GM18868 (cell line): ENCODE results near the gene FBRS.
"Not testable (repeated sequence)": the region's sequence is repeated elsewhere in the genome, so short reads cannot be mapped to it uniquely, and the experiment has no call there.

ENCODE experiments used
- ATAC-seq: cut with Tn5 transposase; IDR thresholded peaks from one replicate; pipeline ENCODE4 v1.9.1; 2021; ENCODE audit warnings: mild to moderate bottlenecking, moderate library complexity; ENCODE audit not compliant: unreplicated experiment

The FBRS gene

GRCh38 chr16:30663038-30663437, 4.8 kb downstream of the FBRS start:
- no peak for ATAC-seq

GRCh38 chr16:30663820-30664219, 5.6 kb downstream of the FBRS start:
- no peak for ATAC-seq

GRCh38 chr16:30664616-30665109, 6.4 kb downstream of the FBRS start:
- ATAC-seq: no peak

- no peak for ATAC-seq
Observed at GRCh38 chr16:30665155-30665829, 7.1 kb downstream of the FBRS start.

- ATAC-seq: no peak
Observed at GRCh38 chr16:30665830-30666190, 7.6 kb downstream of the FBRS start.

- no peak for ATAC-seq
Observed at GRCh38 chr16:30666681-30667080, 8.4 kb downstream of the FBRS start.

GRCh38 chr16:30667361-30667905, 9.2 kb downstream of the FBRS start:
- no peak for ATAC-seq

- no peak for ATAC-seq
Observed at GRCh38 chr16:30668393-30668792, 10.2 kb downstream of the FBRS start.

GRCh38 chr16:30669026-30669902, 11.0 kb downstream of the FBRS start:
- no peak for ATAC-seq

GRCh38 chr16:30669903-30670824, 11.9 kb downstream of the FBRS start:
- no peak for ATAC-seq

GRCh38 chr16:30675143-30675542, 16.9 kb downstream of the FBRS start:
- no peak for ATAC-seq

- ATAC-seq: no peak
Observed at GRCh38 chr16:30677931-30678585, 19.8 kb downstream of the FBRS start.

- ATAC-seq: no peak
Observed at GRCh38 chr16:30678586-30678970, 20.3 kb downstream of the FBRS start.

- no peak for ATAC-seq
Observed at GRCh38 chr16:30680326-30680725, 22.1 kb downstream of the FBRS start.

- ATAC-seq: no peak
Observed at GRCh38 chr16:30688701-30689100, 30.5 kb downstream of the FBRS start.

GRCh38 chr16:30691907-30692306, 33.7 kb downstream of the FBRS start:
- no peak for ATAC-seq

- no peak for ATAC-seq
Observed at GRCh38 chr16:30692396-30693064, 34.3 kb downstream of the FBRS start.

- ATAC-seq: no peak
Observed at GRCh38 chr16:30694926-30695693, 36.9 kb downstream of the FBRS start.

- not testable (repeated sequence) for ATAC-seq
Observed at GRCh38 chr16:30696646-30697045, 38.4 kb downstream of the FBRS start.
